Trophoblast cell (in vitro differentiated cells and primary cell): ENCODE results near the gene LRRC26. TPM values are rescaled to one million over a fixed set of nuclear protein-coding genes. Genes with fewer than 3 reads are reported as not detected.

Experiments used
- DNase-seq, 2 donors: peaks; one replicate each; pipeline ENCODE4 v3.0.0-alpha.2; 2016
- H2AFZ ChIP-seq: 2 replicates; pipeline ENCODE4 v1.6.1; 2013; ENCODE audit warnings: low read length, moderate library complexity, mild to moderate bottlenecking; ENCODE audit not compliant: insufficient read depth, poor library complexity
- H2AK5ac ChIP-seq: 2 replicates; pipeline ENCODE4 v1.6.1; 2013; ENCODE audit warnings: mild to moderate bottlenecking, low read length
- H2BK120ac ChIP-seq: 2 replicates; pipeline ENCODE4 v1.6.1; 2013; ENCODE audit warnings: low read length, mild to moderate bottlenecking, moderate library complexity; ENCODE audit not compliant: insufficient read depth, poor library complexity
- H2BK12ac ChIP-seq: 2 replicates; pipeline ENCODE4 v1.6.1; 2013; ENCODE audit warnings: mild to moderate bottlenecking, low read length, moderate library complexity
- H2BK5ac ChIP-seq: 2 replicates; pipeline ENCODE4 v1.6.1; 2013; ENCODE audit warnings: low read length, low read depth, moderate library complexity, mild to moderate bottlenecking; ENCODE audit not compliant: poor library complexity
- H3K14ac ChIP-seq: 2 replicates; pipeline ENCODE4 v1.6.1; 2013; ENCODE audit warnings: mild to moderate bottlenecking, low read length
- H3K18ac ChIP-seq: 2 replicates; pipeline ENCODE4 v1.6.1; 2013; ENCODE audit warnings: mild to moderate bottlenecking, low read length
- H3K23ac ChIP-seq: 2 replicates; pipeline ENCODE4 v1.6.1; 2013; ENCODE audit warnings: low read length
- H3K27ac ChIP-seq: 2 replicates; pipeline ENCODE4 v1.5.1; 2013; ENCODE audit warnings: low read depth, mild to moderate bottlenecking, inconsistent platforms, low read length, moderate library complexity
- H3K27me3 ChIP-seq: 2 replicates; pipeline ENCODE4 v1.6.1; 2013; ENCODE audit warnings: inconsistent platforms, mild to moderate bottlenecking, low read length, moderate library complexity; ENCODE audit not compliant: insufficient read depth
- H3K36me3 ChIP-seq, 2 experiments: 1 replicate in 1 of 2; 2 replicates in 1 of 2; pipeline ENCODE4 v1.6.1; 2013; ENCODE audit warnings: low read length in 2 of 2, mild to moderate bottlenecking in 2 of 2, moderate library complexity in 1 of 2; ENCODE audit not compliant: insufficient read depth in 2 of 2, control insufficient read depth in 1 of 2
- H3K4ac ChIP-seq: 2 replicates; pipeline ENCODE4 v1.6.1; 2013; ENCODE audit warnings: low read depth, mild to moderate bottlenecking, low read length, moderate library complexity
- H3K4me1 ChIP-seq, 2 experiments: 1 replicate in 1 of 2; 2 replicates in 1 of 2; pipeline ENCODE4 v1.6.1; 2013; ENCODE audit warnings: low read length in 2 of 2, mild to moderate bottlenecking in 2 of 2, moderate library complexity in 1 of 2; ENCODE audit not compliant: insufficient read depth in 2 of 2, control insufficient read depth in 1 of 2
- H3K4me2 ChIP-seq: 2 replicates; pipeline ENCODE4 v1.6.1; 2013; ENCODE audit warnings: inconsistent platforms, mild to moderate bottlenecking, low read length, moderate library complexity
- H3K4me3 ChIP-seq: 2 replicates; pipeline ENCODE4 v1.5.1; 2013; ENCODE audit warnings: mild to moderate bottlenecking, low read depth, low read length, inconsistent platforms
- H3K79me1 ChIP-seq: one replicate; pipeline ENCODE4 v1.6.1; 2013; ENCODE audit warnings: low read length
- H3K79me2 ChIP-seq: 2 replicates; pipeline ENCODE4 v1.6.1; 2013; ENCODE audit warnings: low read length, mild to moderate bottlenecking; ENCODE audit not compliant: control insufficient read depth, insufficient read depth, poor library complexity
- H3K9ac ChIP-seq: 2 replicates; pipeline ENCODE4 v1.6.1; 2013; ENCODE audit warnings: mild to moderate bottlenecking, low read length
- H3K9me3 ChIP-seq: 2 replicates; pipeline ENCODE4 v1.6.1; 2013; ENCODE audit warnings: low read depth, mild to moderate bottlenecking, control low read depth, inconsistent platforms, low read length; ENCODE audit not compliant: insufficient read depth
- H4K12ac ChIP-seq: 2 replicates; pipeline ENCODE4 v1.6.1; 2013; ENCODE audit warnings: low read depth, mild to moderate bottlenecking, low read length, moderate library complexity
- H4K8ac ChIP-seq: 2 replicates; pipeline ENCODE4 v1.6.1; 2013; ENCODE audit warnings: low read depth, mild to moderate bottlenecking, low read length, moderate library complexity
- H4K91ac ChIP-seq: one replicate; pipeline ENCODE4 v1.6.1; 2013; ENCODE audit warnings: low read depth, mild to moderate bottlenecking, low read length, moderate library complexity
- WGBS: extraction: QIAGEN DNeasy Blood & Tissue Kit; methylation state at CpG from one replicate; pipeline ENCODE4 v1.1.7; 2013; ENCODE audit warnings: missing lambda C conversion rate; ENCODE audit not compliant: insufficient read length, insufficient coverage; ENCODE audit errors: extremely low coverage; 5-methylcytosine and 5-hydroxymethylcytosine counted together
- polyA plus RNA-seq: library from polyadenylated mRNA; stranded (reverse); fragments of 200-250 nt; gene quantifications from 2 replicates; pipeline ENCODE4 v1.2.3, GENCODE V29; 2013

Gene LRRC26, protein sequence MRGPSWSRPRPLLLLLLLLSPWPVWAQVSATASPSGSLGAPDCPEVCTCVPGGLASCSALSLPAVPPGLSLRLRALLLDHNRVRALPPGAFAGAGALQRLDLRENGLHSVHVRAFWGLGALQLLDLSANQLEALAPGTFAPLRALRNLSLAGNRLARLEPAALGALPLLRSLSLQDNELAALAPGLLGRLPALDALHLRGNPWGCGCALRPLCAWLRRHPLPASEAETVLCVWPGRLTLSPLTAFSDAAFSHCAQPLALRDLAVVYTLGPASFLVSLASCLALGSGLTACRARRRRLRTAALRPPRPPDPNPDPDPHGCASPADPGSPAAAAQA
- polyA plus RNA-seq, result not detected in 2 replicates

GRCh38 chr9:137169896-137170358, at the start of gene LRRC26:
LRRC26 (minus strand) TSS chr9:137170051; CDS start chr9:137169943, 108 bp downstream.
- WGBS, result no CpG with 5 or more reads among the region's 41 CpGs
- Histone ChIP-seq H2BK120ac (no peak within 1 kb of the TSS), H3K79me1 (no peaks in the 10 kb centered on the region), H3K4me1 (peaks cover 0 to 11% of the 10 kb centered on the region in 2 experiments), H3K4me3 (peak within 1 kb of the TSS; percentile 52), H3K4ac (no peak within 1 kb of the TSS), H3K9ac (no peak within 1 kb of the TSS), H3K4me2 (peak within 1 kb of the TSS; percentile 65), H2BK5ac (no peak within 1 kb of the TSS), H4K12ac (no peak within 1 kb of the TSS), H3K18ac (no peak within 1 kb of the TSS), H3K14ac (no peak within 1 kb of the TSS), H2AK5ac (no peak within 1 kb of the TSS), H2AFZ (no peak within 1 kb of the TSS), H3K23ac (no peak within 1 kb of the TSS), H3K9me3 (peaks cover 6% of the 10 kb centered on the region), H2BK12ac (no peak within 1 kb of the TSS), H4K8ac (no peak within 1 kb of the TSS), H3K27ac (no peak within 1 kb of the TSS), H3K79me2 (no peaks in the 10 kb centered on the region), H3K27me3 (peaks cover 52% of the 10 kb centered on the region), H3K36me3 (no peaks in the 10 kb centered on the region), H4K91ac (no peak within 1 kb of the TSS)
- no peak for DNase-seq

GRCh38 chr9:137218754-137219271, 49.0 kb upstream of the LRRC26 start:
- Histone ChIP-seq H3K27ac (no peak overlapping the region), H2BK5ac (no peak overlapping the region), H3K79me2 (peaks cover 2% of the 10 kb centered on the region), H3K36me3 (peaks cover 31 to 35% of the 10 kb centered on the region in 2 experiments), H2BK12ac (no peak overlapping the region), H3K18ac (no peak overlapping the region), H3K23ac (no peak overlapping the region), H3K79me1 (peaks cover 8% of the 10 kb centered on the region), H2AFZ (no peak overlapping the region), H2AK5ac (no peak overlapping the region), H3K4me3 (no peak overlapping the region), H3K14ac (no peak overlapping the region), H2BK120ac (no peak overlapping the region), H3K4ac (no peak overlapping the region), H3K4me1 (peaks cover 18 to 21% of the 10 kb centered on the region in 2 experiments), H3K4me2 (no peak overlapping the region), H3K9ac (no peak overlapping the region), H3K27me3 (no peaks in the 10 kb centered on the region), H4K12ac (no peak overlapping the region), H4K8ac (no peak overlapping the region), H4K91ac (no peak overlapping the region), H3K9me3 (no peaks in the 10 kb centered on the region)
- WGBS, result no CpG with 5 or more reads among the region's 12 CpGs
- peak; percentile 43 to 50 for DNase-seq

DNA sequence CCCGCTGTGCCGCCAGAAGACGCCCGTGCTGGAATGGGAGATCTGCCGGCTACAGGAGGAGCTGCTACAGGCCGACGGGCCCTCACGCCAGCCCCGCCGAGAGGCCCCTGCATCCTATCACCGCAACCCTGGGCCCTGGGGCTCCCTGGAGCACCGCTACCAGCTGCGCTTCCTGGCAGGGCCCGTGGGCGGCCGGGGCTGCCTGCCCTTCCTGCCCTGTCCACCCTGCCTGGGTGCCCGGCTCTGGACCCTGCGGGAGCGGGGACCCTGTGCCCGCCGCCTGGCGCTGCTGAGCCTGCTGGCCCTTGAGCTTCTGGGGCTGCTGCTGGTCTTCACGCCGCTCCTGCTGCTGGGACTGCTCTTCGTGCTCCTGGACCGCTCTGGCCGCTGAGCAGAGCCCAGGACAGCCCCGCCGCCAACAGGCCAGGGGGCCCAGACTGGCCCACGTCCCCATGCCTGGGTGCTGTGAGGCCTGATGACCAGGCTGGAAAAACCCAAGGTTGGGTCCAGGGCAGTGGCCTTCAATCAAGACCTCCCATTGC, 48.4 kb upstream of the LRRC26 start:
- Histone ChIP-seq H3K79me2 (no peaks in the 10 kb centered on the region), H3K14ac (no peak overlapping the region), H3K9ac (no peak overlapping the region), H2BK12ac (no peak overlapping the region), H3K36me3 (peaks cover 37 to 40% of the 10 kb centered on the region in 2 experiments), H3K23ac (no peak overlapping the region), H3K18ac (no peak overlapping the region), H2BK5ac (no peak overlapping the region), H4K8ac (no peak overlapping the region), H2AK5ac (no peak overlapping the region), H4K91ac (no peak overlapping the region), H3K4me1 (peaks cover 18 to 21% of the 10 kb centered on the region in 2 experiments), H3K4me2 (no peak overlapping the region), H3K4me3 (no peak overlapping the region), H3K9me3 (no peaks in the 10 kb centered on the region), H3K79me1 (peaks cover 5% of the 10 kb centered on the region), H3K27ac (no peak overlapping the region), H3K27me3 (no peaks in the 10 kb centered on the region), H2BK120ac (no peak overlapping the region), H4K12ac (no peak overlapping the region), H2AFZ (no peak overlapping the region), H3K4ac (no peak overlapping the region)
- WGBS, result no CpG with 5 or more reads among the region's 30 CpGs
- no peak for DNase-seq

DNA sequence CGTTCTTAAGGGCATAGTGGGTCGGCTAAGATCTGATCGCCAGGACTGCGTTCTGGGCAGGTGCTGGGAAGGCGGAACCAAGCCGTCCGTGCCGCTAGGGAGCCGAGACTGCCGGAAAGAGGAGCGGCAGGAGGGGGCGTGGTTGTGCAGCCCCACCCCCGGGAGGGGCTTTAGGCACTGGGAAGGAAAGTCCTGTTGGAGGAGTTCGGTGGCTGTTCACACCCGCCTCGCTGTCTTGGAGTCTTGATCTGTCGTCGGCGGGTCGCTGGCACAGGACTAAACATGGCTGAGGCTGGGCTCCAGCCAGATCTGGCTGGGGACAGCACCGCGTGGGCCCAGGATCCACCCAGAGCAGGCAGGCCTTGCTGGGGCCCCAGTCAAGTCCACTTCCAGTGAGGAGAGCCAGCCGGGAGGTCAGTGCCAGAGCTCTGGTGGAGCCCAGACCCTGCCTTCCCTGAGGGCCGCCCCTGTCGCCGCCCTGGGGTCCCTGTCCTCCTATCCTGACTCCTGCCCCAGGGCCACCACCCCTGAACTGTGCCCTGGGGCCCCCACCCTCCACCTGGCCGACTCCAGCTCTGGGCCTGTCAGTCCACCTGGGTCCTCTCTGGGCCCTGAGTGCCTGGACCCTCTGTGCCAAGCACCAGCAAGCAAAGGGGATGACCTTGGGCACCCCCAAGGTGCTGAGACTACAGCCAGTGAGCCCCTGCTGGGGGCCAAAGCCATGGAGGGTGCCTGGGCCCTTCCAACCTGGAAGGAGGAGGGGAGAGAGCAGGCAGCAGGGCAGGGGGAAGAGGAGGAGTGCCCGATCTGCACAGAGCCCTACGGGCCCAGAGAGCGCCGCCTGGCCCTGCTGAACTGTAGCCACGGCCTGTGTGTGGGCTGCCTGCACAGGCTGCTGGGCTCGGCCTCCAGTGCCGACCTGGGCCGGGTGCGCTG, 47.7 kb upstream of the LRRC26 start:
- Histone ChIP-seq H3K9me3 (no peaks in the 10 kb centered on the region), H4K91ac (peak overlapping the region; percentile 11), H3K18ac (no peak overlapping the region), H2AK5ac (no peak overlapping the region), H4K8ac (peak overlapping the region; percentile 25), H3K4ac (no peak overlapping the region), H3K27ac (no peak overlapping the region), H3K23ac (no peak overlapping the region), H3K27me3 (no peaks in the 10 kb centered on the region), H4K12ac (peak overlapping the region; percentile 8), H2AFZ (peak overlapping the region; percentile 3), H2BK5ac (no peak overlapping the region), H2BK12ac (no peak overlapping the region), H3K4me2 (no peak overlapping the region), H3K36me3 (peaks cover 43 to 46% of the 10 kb centered on the region in 2 experiments), H3K4me1 (peaks cover 13 to 15% of the 10 kb centered on the region in 2 experiments), H3K4me3 (no peak overlapping the region), H3K14ac (no peak overlapping the region), H3K9ac (no peak overlapping the region), H3K79me1 (peaks cover 3% of the 10 kb centered on the region), H3K79me2 (no peaks in the 10 kb centered on the region), H2BK120ac (no peak overlapping the region)
- no CpG with 5 or more reads among the region's 36 CpGs for WGBS
- DNase-seq, result peak; percentile 67 to 77
